NCI-H2171 (cell line): ENCODE measurements around the gene DLX4.

ENCODE experiments used
- DNase-seq: peaks from one replicate; lab custom pipeline; 2025; lab: John Stamatoyannopoulos, UW

DLX4 gene

DNA sequence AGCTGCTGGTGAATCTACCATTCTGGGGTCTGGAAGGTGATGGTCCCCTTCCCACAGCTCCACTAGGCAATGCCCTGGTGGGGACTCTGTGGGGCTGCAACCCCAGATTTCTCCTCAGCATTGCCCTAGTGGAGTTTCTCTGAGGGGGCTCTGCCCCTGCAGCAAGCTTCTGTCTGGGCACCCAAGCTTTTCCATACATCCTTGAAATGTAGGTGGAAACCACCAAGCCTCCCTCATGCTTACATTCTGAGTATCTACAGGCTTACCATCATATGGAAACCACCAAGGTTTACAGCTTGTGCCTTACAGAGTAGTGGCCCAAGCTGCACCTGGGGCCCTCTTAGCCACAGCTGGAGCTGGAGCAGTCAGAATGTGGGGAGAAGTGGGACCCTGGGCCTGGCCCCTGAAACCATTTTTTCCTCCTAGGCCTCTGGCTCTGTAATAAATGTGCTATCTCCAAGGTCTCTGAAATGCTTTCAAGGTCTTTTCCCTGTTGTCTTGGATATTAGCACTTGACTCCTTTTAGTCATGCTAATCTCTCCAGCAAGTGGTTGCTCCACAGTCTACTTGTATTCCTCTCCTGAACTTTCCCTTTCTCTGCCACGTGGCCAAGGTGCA, 45.6 kb downstream of the DLX4 start:
- no peak for DNase-seq

GRCh38 chr17:50015146-50015545, 46.2 kb downstream of the DLX4 start:
- DNase-seq = no peak

DNA sequence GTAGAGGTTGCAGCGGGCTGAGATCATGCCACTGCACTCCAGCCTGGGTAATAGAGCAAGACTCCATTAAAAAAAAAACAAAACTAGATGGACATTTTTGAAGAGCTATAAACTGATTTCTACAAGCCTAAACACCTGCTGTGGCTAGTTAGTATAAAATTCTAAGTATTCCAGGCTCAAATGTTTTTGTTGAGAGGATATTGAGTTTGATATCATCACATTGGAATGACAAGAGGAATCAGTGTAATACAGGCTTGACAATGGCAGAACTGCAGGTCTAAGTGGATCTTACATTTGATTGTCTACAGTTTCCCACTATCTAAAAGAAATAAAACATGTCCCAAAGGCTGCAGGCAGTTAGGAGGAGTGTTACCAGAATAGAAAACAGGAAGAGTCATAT, 49.9 kb downstream of the DLX4 start:
- DNase-seq = no peak

GRCh38 chr17:50020841-50021599, 52.0 kb downstream of the DLX4 start:
- no peak for DNase-seq

- no peak for DNase-seq
Observed at GRCh38 chr17:50021681-50022370, 52.8 kb downstream of the DLX4 start.

- DNase-seq = no peak
Observed at GRCh38 chr17:50022463-50023130, 53.6 kb downstream of the DLX4 start.

DNA sequence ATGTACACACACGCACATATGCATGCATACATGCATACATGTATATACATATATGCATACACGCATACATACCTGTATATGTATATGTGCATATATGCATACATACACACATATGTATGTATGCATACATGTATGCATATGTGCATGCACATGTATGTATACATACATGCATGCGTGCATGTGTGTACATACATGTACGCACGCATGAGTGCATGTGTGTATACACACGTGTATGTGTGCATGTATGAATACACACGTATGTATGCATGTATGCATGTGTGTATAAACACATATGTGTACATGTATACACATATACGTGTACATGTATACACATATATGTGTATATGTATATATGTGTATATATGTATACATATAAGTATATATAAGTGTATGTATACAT, 54.5 kb downstream of the DLX4 start:
- DNase-seq = no peak
